H9 (cell line): ENCODE measurements around the gene PGAP6. TPM values are rescaled to one million over a fixed set of nuclear protein-coding genes. Genes with fewer than 3 reads are reported as not detected.
"Not testable (repeated sequence)": the region's sequence is repeated elsewhere in the genome, so short reads cannot be mapped to it uniquely, and the experiment has no call there.

Experiments
- DNase-seq: peaks from one replicate; pipeline ENCODE4 v3.0.0-alpha.2; 2017
- H2AFZ ChIP-seq: one replicate; pipeline ENCODE4 v1.6.1; 2013; ENCODE audit warnings: mild to moderate bottlenecking, low read length, control low read depth, moderate library complexity
- H2AK5ac ChIP-seq: 2 replicates; pipeline ENCODE4 v1.6.1; 2013; ENCODE audit warnings: low read length, control low read depth, mixed read lengths; ENCODE audit not compliant: insufficient read length
- H2BK120ac ChIP-seq: one replicate; pipeline ENCODE4 v1.6.1; 2013; ENCODE audit warnings: low read depth, mild to moderate bottlenecking, low read length, control low read depth, inconsistent platforms; ENCODE audit not compliant: poor library complexity, severe bottlenecking
- H2BK12ac ChIP-seq: 2 replicates; pipeline ENCODE4 v1.6.1; 2013; ENCODE audit warnings: low read length, control low read depth, mixed read lengths, low read depth; ENCODE audit not compliant: insufficient read length
- H2BK15ac ChIP-seq: 2 replicates; pipeline ENCODE4 v1.6.1; 2013; ENCODE audit warnings: low read depth, low read length, control low read depth
- H2BK20ac ChIP-seq: one replicate; pipeline ENCODE4 v1.6.1; 2013; ENCODE audit warnings: low read depth, mild to moderate bottlenecking, low read length, control low read depth, inconsistent platforms; ENCODE audit not compliant: poor library complexity, severe bottlenecking
- H2BK5ac ChIP-seq: 2 replicates; pipeline ENCODE4 v1.6.1; 2013; ENCODE audit warnings: low read length, control low read depth, mixed read lengths; ENCODE audit not compliant: insufficient read length
- H3K14ac ChIP-seq: 2 replicates; pipeline ENCODE4 v1.6.1; 2013; ENCODE audit warnings: low read length, control low read depth; ENCODE audit not compliant: insufficient read depth
- H3K18ac ChIP-seq: 2 replicates; pipeline ENCODE4 v1.6.1; 2013; ENCODE audit warnings: low read depth, mild to moderate bottlenecking, mixed read lengths, low read length, control low read depth; ENCODE audit not compliant: insufficient read length
- H3K23ac ChIP-seq: 2 replicates; pipeline ENCODE4 v1.6.1; 2013; ENCODE audit warnings: low read length, control low read depth, mixed read lengths, low read depth; ENCODE audit not compliant: insufficient read length
- H3K23me2 ChIP-seq: 2 replicates; pipeline ENCODE4 v1.6.1; 2013; ENCODE audit warnings: low read depth, mild to moderate bottlenecking, mixed read lengths, low read length, control low read depth; ENCODE audit not compliant: insufficient read length, poor library complexity, severe bottlenecking
- H3K27ac ChIP-seq: 2 replicates; pipeline ENCODE4 v1.5.1; 2013; ENCODE audit warnings: low read length, control low read depth, mixed read lengths, low read depth; ENCODE audit not compliant: insufficient read length
- H3K27me3 ChIP-seq: 2 replicates; pipeline ENCODE4 v1.6.1; 2013; ENCODE audit warnings: low read length, control low read depth, inconsistent platforms; ENCODE audit not compliant: insufficient read depth
- H3K4ac ChIP-seq: 2 replicates; pipeline ENCODE4 v1.6.1; 2013; ENCODE audit warnings: low read depth, mild to moderate bottlenecking, control low read depth, inconsistent platforms, low read length, moderate library complexity
- H3K4me1 ChIP-seq: 2 replicates; pipeline ENCODE4 v1.6.1; 2013; ENCODE audit warnings: low read length, control low read depth, inconsistent platforms; ENCODE audit not compliant: insufficient read depth
- H3K4me2 ChIP-seq: 2 replicates; pipeline ENCODE4 v1.6.1; 2013; ENCODE audit warnings: low read length, control low read depth, mixed read lengths; ENCODE audit not compliant: insufficient read length, insufficient read depth
- H3K56ac ChIP-seq: 2 replicates; pipeline ENCODE4 v1.6.1; 2013; ENCODE audit warnings: low read depth, mild to moderate bottlenecking, mixed read lengths, low read length, control low read depth; ENCODE audit not compliant: insufficient read length
- H3K79me1 ChIP-seq: 2 replicates; pipeline ENCODE4 v1.6.1; 2013; ENCODE audit warnings: low read depth, mild to moderate bottlenecking, moderate library complexity, low read length, control low read depth, inconsistent platforms; ENCODE audit not compliant: insufficient read depth, poor library complexity, severe bottlenecking
- H3K79me2 ChIP-seq: 2 replicates; pipeline ENCODE4 v1.6.1; 2013; ENCODE audit warnings: low read length, control low read depth, inconsistent platforms; ENCODE audit not compliant: insufficient read depth
- H3K9ac ChIP-seq: 2 replicates; pipeline ENCODE4 v1.6.1; 2013; ENCODE audit warnings: low read length, control low read depth, mixed read lengths; ENCODE audit not compliant: insufficient read length; ENCODE audit errors: extremely low read depth
- H3K9me3 ChIP-seq: one replicate; pipeline ENCODE4 v1.6.1; 2013; ENCODE audit warnings: low read depth, low read length, inconsistent platforms; ENCODE audit not compliant: control insufficient read depth
- H3T11ph ChIP-seq: one replicate; pipeline ENCODE4 v1.6.1; 2013; ENCODE audit warnings: mild to moderate bottlenecking, low read length, control low read depth, inconsistent platforms
- H4K20me1 ChIP-seq: one replicate; pipeline ENCODE4 v1.6.1; 2013; ENCODE audit not compliant: control insufficient read depth, insufficient read length, insufficient read depth
- H4K5ac ChIP-seq: 2 replicates; pipeline ENCODE4 v1.6.1; 2013; ENCODE audit warnings: low read depth, mild to moderate bottlenecking, mixed read lengths, low read length, control low read depth; ENCODE audit not compliant: insufficient read length
- H4K8ac ChIP-seq: replicated peaks from 2 replicates; pipeline ENCODE4 v1.6.1; 2013; ENCODE audit warnings: low read length, control low read depth, mixed read lengths, low read depth; ENCODE audit not compliant: insufficient read length
- H4K91ac ChIP-seq: 2 replicates; pipeline ENCODE4 v1.6.1; 2013; ENCODE audit warnings: low read depth, mild to moderate bottlenecking, moderate library complexity, mixed read lengths, low read length, control low read depth; ENCODE audit not compliant: insufficient read length
- H3K27ac Mint-ChIP-seq, 3 experiments: 2 replicates in 2 of 3; 3 replicates in 1 of 3; pipeline ENCODE4 v1.8.0; 2020 to 2021; ENCODE audit warnings: mixed read lengths in 3 of 3, mild to moderate bottlenecking in 1 of 3, moderate library complexity in 1 of 3
- H3K27me3 Mint-ChIP-seq: 2 replicates; pipeline ENCODE4 v1.8.0; 2021; ENCODE audit warnings: low read depth, mild to moderate bottlenecking, moderate library complexity, mixed read lengths
- H3K36me3 Mint-ChIP-seq, 3 experiments: 2 replicates in 2 of 3; 3 replicates in 1 of 3; pipeline ENCODE4 v1.8.0; 2020 to 2021; ENCODE audit warnings: low read depth in 3 of 3, mixed read lengths in 3 of 3; ENCODE audit not compliant: insufficient read depth in 1 of 3
- H3K4me1 Mint-ChIP-seq, 2 experiments: 2 replicates each; pipeline ENCODE4 v1.8.0; 2020; ENCODE audit warnings: mixed read lengths in 2 of 2
- H3K4me3 Mint-ChIP-seq, 2 experiments: 2 replicates in 1 of 2; 3 replicates in 1 of 2; pipeline ENCODE4 v1.8.0; 2020 to 2021; ENCODE audit warnings: mild to moderate bottlenecking in 2 of 2, mixed read lengths in 2 of 2, moderate library complexity in 1 of 2
- H3K9me3 Mint-ChIP-seq, 2 experiments: 2 replicates in 1 of 2; 3 replicates in 1 of 2; pipeline ENCODE4 v1.8.0; 2020; ENCODE audit warnings: mild to moderate bottlenecking in 2 of 2, mixed read lengths in 2 of 2, moderate library complexity in 1 of 2
- WGBS: extraction: QIAGEN DNeasy Blood & Tissue Kit; methylation state at CpG from one replicate; pipeline ENCODE4 v1.1.7; 2013; ENCODE audit warnings: missing lambda C conversion rate, low lambda C conversion rate, mixed read lengths; ENCODE audit not compliant: insufficient read length; ENCODE audit errors: extremely low coverage; 5-methylcytosine and 5-hydroxymethylcytosine counted together
- total RNA-seq: library from RNA; stranded (reverse); gene quantifications from 2 replicates; pipeline ENCODE4 v1.2.1, GENCODE V29; 2021

The PGAP6 gene
- total RNA-seq, 1 experiment from 2014 or later: 111 TPM

GRCh38 chr16:415170-415498, 33.4 kb upstream of the PGAP6 start:
- H4K8ac ChIP-seq, H3K4me2 ChIP-seq, H2AFZ ChIP-seq, H3K4ac ChIP-seq, H3K18ac ChIP-seq, H3K27me3 Mint-ChIP-seq, H3K9me3 ChIP-seq, H3K56ac ChIP-seq, H3K27ac ChIP-seq, DNase-seq, H4K20me1 ChIP-seq, H3K9ac ChIP-seq, H4K5ac ChIP-seq, H3K14ac ChIP-seq, H2BK120ac ChIP-seq, H3T11ph ChIP-seq, H3K23me2 ChIP-seq, H3K9me3 Mint-ChIP-seq, H2BK5ac ChIP-seq, H3K4me1 Mint-ChIP-seq, H3K27me3 ChIP-seq, H2AK5ac ChIP-seq, H3K27ac Mint-ChIP-seq, H4K91ac ChIP-seq, H2BK15ac ChIP-seq, H3K79me1 ChIP-seq, H2BK12ac ChIP-seq, H3K4me3 Mint-ChIP-seq, H3K23ac ChIP-seq, H3K36me3 Mint-ChIP-seq, H3K4me1 ChIP-seq, H3K79me2 ChIP-seq, H2BK20ac ChIP-seq: not testable (repeated sequence)
- no CpG with 5 or more reads among the region's 3 CpGs for WGBS
